A549 (cell line): Measurements from ENCODE around the gene DYNC2I2. TPM values are rescaled to one million over a fixed set of nuclear protein-coding genes. Genes with fewer than 3 reads are reported as not detected.

Experiments
- ATAC-seq, 2 experiments: fragments of 200-7000 bp in 1 of 2; fragments of >200 bp in 1 of 2; cut with Nextera tagmentation in 1 of 2; cut with Tn5 transposase in 1 of 2; 3 replicates each; pipeline versions ENCODE4 v1.8.0 to v1.9.1; 2018 to 2020; ENCODE audit warnings: mild to moderate bottlenecking in 1 of 2, moderate library complexity in 1 of 2
- CTCF ChIA-PET: fragments of 300-600 bp; sonication (Branson Sonifier 250); formaldehyde crosslinking; extraction: SDS; loops from one replicate; lab custom pipeline; 2021; ENCODE audit warnings: antibody characterized with exemption, inconsistent platforms; lab: Yijun Ruan, JAX
- POLR2A ChIA-PET: fragments of 350-600 bp; formaldehyde crosslinking; extraction: SDS; loops from one replicate; lab custom pipeline; 2021; ENCODE audit warnings: antibody characterized with exemption, inconsistent platforms; lab: Yijun Ruan, JAX
- DNase-seq, 2 experiments: peaks; one replicate each; pipeline versions ENCODE4 v3.0.0 to v3.0.0-alpha.2; 2011 to 2016; ENCODE audit warnings: low read depth in 1 of 2, low spot score in 1 of 2
- FAIRE-seq: peaks from 2 replicates; lab custom pipeline; 2011; peaks lifted over from hg19 to GRCh38; lab: Jason Lieb, UNC
- H3K27ac ChIP-seq, 2 experiments: fragments of >200 bp; sonication (Bioruptor Twin); formaldehyde crosslinking; 3 replicates each; pipeline ENCODE4 v1.5.1; 2016 to 2017
- H3K4me1 ChIP-seq: fragments of >200 bp; sonication (Bioruptor Twin); formaldehyde crosslinking; 3 replicates; pipeline ENCODE4 v1.6.1; 2016
- H3K4me2 ChIP-seq: fragments of >200 bp; sonication (Bioruptor Twin); formaldehyde crosslinking; 3 replicates; pipeline ENCODE4 v1.6.1; 2016
- H3K4me3 ChIP-seq: fragments of >200 bp; sonication (Bioruptor Twin); formaldehyde crosslinking; 3 replicates; pipeline ENCODE4 v1.5.1; 2016
- H3K9me3 ChIP-seq: fragments of >200 bp; sonication (Bioruptor Twin); formaldehyde crosslinking; 3 replicates; pipeline ENCODE4 v1.6.1; 2016
- CHD2 ChIP-seq: fragments of 150-350 bp; IDR thresholded peaks from 2 replicates; pipeline ENCODE4 v1.6.1; 2014; ENCODE audit warnings: low read length; ENCODE audit not compliant: partially characterized antibody
- EHMT2 ChIP-seq: fragments of 200-600 bp; sonication (generic); IDR thresholded peaks from 2 replicates; pipeline ENCODE4 v1.6.1; 2016; ENCODE audit warnings: antibody characterized with exemption, low read depth, mild to moderate bottlenecking, moderate library complexity
- FOSB ChIP-seq: fragments of 250-450 bp; sonication (Bioruptor Pico); IDR thresholded peaks from 2 replicates; pipeline ENCODE4 v1.5.0; 2020; ENCODE audit warnings: mild to moderate bottlenecking, moderate library complexity
- GATA3 ChIP-seq: IDR thresholded peaks from 2 replicates; pipeline ENCODE4 v1.6.1; 2012; ENCODE audit warnings: borderline replicate concordance
- HDAC2 ChIP-seq: fragments of 200-600 bp; sonication (generic); IDR thresholded peaks from 2 replicates; pipeline ENCODE4 v1.6.1; 2016
- HOXB5 ChIP-seq: fragments of 250-450 bp; sonication (Bioruptor Pico); IDR thresholded peaks from 2 replicates; pipeline ENCODE4 v1.5.0; 2020; ENCODE audit warnings: mild to moderate bottlenecking, moderate library complexity
- JUN ChIP-seq, 2 experiments: fragments of >200 bp; sonication (Bioruptor Twin); formaldehyde crosslinking; IDR thresholded peaks; 2 replicates in 1 of 2; 3 replicates in 1 of 2; pipeline ENCODE4 v1.6.1; 2016 to 2017
- KDM1A ChIP-seq: fragments of 200-600 bp; sonication (generic); IDR thresholded peaks from 2 replicates; pipeline ENCODE4 v1.6.1; 2016; ENCODE audit warnings: low read depth, mild to moderate bottlenecking
- MAFK ChIP-seq: fragments of 450-650 bp; IDR thresholded peaks from 2 replicates; pipeline ENCODE4 v1.6.1; 2014; ENCODE audit not compliant: partially characterized antibody
- PHF8 ChIP-seq: fragments of 200-600 bp; sonication (generic); IDR thresholded peaks from 2 replicates; pipeline ENCODE4 v1.6.1; 2016; ENCODE audit warnings: low read depth, mild to moderate bottlenecking, antibody characterized with exemption, moderate library complexity, borderline replicate concordance
- RAD21 ChIP-seq, 2 experiments: fragments of >200 bp in 1 of 2; sonication (Bioruptor Twin) in 1 of 2; formaldehyde crosslinking in 1 of 2; IDR thresholded peaks in 1 of 2; conservative IDR thresholded peaks in 1 of 2; 2 replicates in 1 of 2; 3 replicates in 1 of 2; pipeline ENCODE4 v1.6.1; 2012 to 2018; ENCODE audit warnings: inconsistent platforms in 1 of 2
- RCOR1 ChIP-seq: fragments of 150-350 bp; IDR thresholded peaks from 2 replicates; pipeline ENCODE4 v1.6.1; 2014; ENCODE audit warnings: antibody characterized with exemption, low read length, low read depth
- SMC3 ChIP-seq: fragments of >200 bp; sonication (Bioruptor Twin); formaldehyde crosslinking; IDR thresholded peaks from 3 replicates; pipeline ENCODE4 v1.6.1; 2018; ENCODE audit warnings: inconsistent platforms
- SREBF2 ChIP-seq: fragments of 450-650 bp; IDR thresholded peaks from 2 replicates; pipeline ENCODE4 v1.6.1; 2014; ENCODE audit warnings: mild to moderate bottlenecking, moderate library complexity
- TFCP2L1 ChIP-seq: fragments of 250-450 bp; sonication (Bioruptor Pico); IDR thresholded peaks from 2 replicates; pipeline ENCODE4 v1.5.0; 2021; ENCODE audit warnings: mild to moderate bottlenecking
- ZC3H11A ChIP-seq: fragments of 450-650 bp; IDR thresholded peaks from 2 replicates; pipeline ENCODE4 v1.6.1; 2014; ENCODE audit warnings: antibody characterized with exemption, mild to moderate bottlenecking
- ZSCAN20 ChIP-seq: fragments of 250-450 bp; sonication (Bioruptor Pico); IDR thresholded peaks from 2 replicates; pipeline ENCODE4 v1.8.0; 2022; ENCODE audit warnings: mild to moderate bottlenecking, moderate library complexity
- WGBS: methylation state at CpG from one replicate; pipeline ENCODE4 v1.1.6; 2017; ENCODE audit errors: missing lambda C conversion rate; 5-methylcytosine and 5-hydroxymethylcytosine counted together
- polyA plus RNA-seq, 4 experiments: library from polyadenylated mRNA; depleted of rRNA in 3 of 4; stranded (reverse); fragments of >200 nt; fragmentation: RNase III in 1 of 4; extraction: RNeasy Plus Mini Kit Qiagen cat#74134 plus additional on column Dnase treatment in 1 of 4; gene quantifications; 2 replicates in 3 of 4; 3 replicates in 1 of 4; pipeline ENCODE4 v1.2.3, GENCODE V29; 2011 to 2017
- TF ChIP-seq, protein P1 (sequence below): fragments of 250-450 bp; sonication (Bioruptor Pico); IDR thresholded peaks from 2 replicates; pipeline ENCODE4 v1.5.0; 2020; ENCODE audit warnings: low read depth, mild to moderate bottlenecking, moderate library complexity
- TF ChIP-seq, protein P2 (sequence below): IDR thresholded peaks from 2 replicates; pipeline ENCODE4 v1.6.1; 2012
- TF ChIP-seq, protein P3 (sequence below): fragments of 150-350 bp; IDR thresholded peaks from 2 replicates; pipeline ENCODE4 v1.6.1; 2014; ENCODE audit warnings: low read depth, mild to moderate bottlenecking, low read length
- TF ChIP-seq, protein P4 (sequence below): fragments of >200 bp; sonication (Bioruptor Twin); formaldehyde crosslinking; IDR thresholded peaks from 3 replicates; pipeline ENCODE4 v1.5.1; 2016
- TF ChIP-seq, protein P5 (sequence below): fragments of >200 bp; sonication (Bioruptor Twin); formaldehyde crosslinking; IDR thresholded peaks from 3 replicates; pipeline ENCODE4 v1.6.1; 2016

DYNC2I2 gene
- polyA plus RNA-seq, 2 of the 4 experiments (the other 2 are of a cell fraction), result 57.3 to 117 TPM

DNA sequence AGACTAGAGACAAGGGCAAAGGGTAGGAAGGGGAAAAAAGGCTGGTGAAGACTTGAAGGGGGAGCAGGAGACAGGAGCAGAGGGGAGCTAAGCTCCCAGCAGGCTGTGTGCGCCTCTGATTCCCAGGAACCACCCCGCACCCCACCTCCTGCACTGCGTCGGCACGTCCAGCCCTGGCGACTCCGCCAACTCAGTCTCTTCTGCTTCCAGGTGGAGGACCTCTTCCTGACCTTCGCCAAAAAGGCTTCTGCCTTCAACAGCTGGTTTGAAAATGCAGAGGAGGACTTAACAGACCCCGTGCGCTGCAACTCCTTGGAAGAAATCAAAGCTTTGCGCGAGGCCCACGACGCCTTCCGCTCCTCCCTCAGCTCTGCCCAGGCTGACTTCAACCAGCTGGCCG lies 30.5 kb downstream of the DYNC2I2 start:
- FAIRE-seq, result no peak
- no peak for TF ChIP-seq GATA3
- TF ChIP-seq, protein P1, sequence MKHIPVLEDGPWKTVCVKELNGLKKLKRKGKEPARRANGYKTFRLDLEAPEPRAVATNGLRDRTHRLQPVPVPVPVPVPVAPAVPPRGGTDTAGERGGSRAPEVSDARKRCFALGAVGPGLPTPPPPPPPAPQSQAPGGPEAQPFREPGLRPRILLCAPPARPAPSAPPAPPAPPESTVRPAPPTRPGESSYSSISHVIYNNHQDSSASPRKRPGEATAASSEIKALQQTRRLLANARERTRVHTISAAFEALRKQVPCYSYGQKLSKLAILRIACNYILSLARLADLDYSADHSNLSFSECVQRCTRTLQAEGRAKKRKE (CRISPR knock-in tag), result no peak
- TF ChIP-seq ZC3H11A, result no peak
- TF ChIP-seq, protein P2, sequence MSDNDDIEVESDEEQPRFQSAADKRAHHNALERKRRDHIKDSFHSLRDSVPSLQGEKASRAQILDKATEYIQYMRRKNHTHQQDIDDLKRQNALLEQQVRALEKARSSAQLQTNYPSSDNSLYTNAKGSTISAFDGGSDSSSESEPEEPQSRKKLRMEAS, result no peak
- no peak for TF ChIP-seq TFCP2L1
- no peak for TF ChIP-seq CHD2
- no peak for TF ChIP-seq JUN (IDR thresholded peaks at IDR 0.05)
- no peak for TF ChIP-seq EHMT2
- TF ChIP-seq RCOR1, result no peak
- no peak for TF ChIP-seq FOSB (CRISPR knock-in tag)
- TF ChIP-seq SREBF2, result no peak
- TF ChIP-seq, protein P3, sequence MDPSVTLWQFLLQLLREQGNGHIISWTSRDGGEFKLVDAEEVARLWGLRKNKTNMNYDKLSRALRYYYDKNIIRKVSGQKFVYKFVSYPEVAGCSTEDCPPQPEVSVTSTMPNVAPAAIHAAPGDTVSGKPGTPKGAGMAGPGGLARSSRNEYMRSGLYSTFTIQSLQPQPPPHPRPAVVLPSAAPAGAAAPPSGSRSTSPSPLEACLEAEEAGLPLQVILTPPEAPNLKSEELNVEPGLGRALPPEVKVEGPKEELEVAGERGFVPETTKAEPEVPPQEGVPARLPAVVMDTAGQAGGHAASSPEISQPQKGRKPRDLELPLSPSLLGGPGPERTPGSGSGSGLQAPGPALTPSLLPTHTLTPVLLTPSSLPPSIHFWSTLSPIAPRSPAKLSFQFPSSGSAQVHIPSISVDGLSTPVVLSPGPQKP, result no peak
- TF ChIP-seq SMC3, result no peak
- no peak for TF ChIP-seq RAD21 (conservative IDR thresholded peaks at IDR 0.05 in 1 of 2, IDR thresholded peaks at IDR 0.05 in 1 of 2)
- TF ChIP-seq, all 56 proteins: peak for 0
- DNase-seq, result no peak
- H3K4me1 ChIP-seq, result peaks cover 26% of the 10 kb centered on the region
- H3K4me3 ChIP-seq, result no peak overlapping the region
- ATAC-seq, result no peak
- WGBS, result 87% methylated on average over 16 of the region's 16 CpGs
- no peaks in the 10 kb centered on the region for H3K9me3 ChIP-seq
- H3K4me2 ChIP-seq, result no peak overlapping the region
- CTCF ChIA-PET, result interaction anchor here (1.7 to 7.7 kb wide), 3 partner anchors 10 to 43 kb away, joined by 4 to 61 read pairs (median 4); no protein-coding TSS in a partner anchor
- POLR2A ChIA-PET, result no interaction called here
- no peak overlapping the region for H3K27ac ChIP-seq

DNA sequence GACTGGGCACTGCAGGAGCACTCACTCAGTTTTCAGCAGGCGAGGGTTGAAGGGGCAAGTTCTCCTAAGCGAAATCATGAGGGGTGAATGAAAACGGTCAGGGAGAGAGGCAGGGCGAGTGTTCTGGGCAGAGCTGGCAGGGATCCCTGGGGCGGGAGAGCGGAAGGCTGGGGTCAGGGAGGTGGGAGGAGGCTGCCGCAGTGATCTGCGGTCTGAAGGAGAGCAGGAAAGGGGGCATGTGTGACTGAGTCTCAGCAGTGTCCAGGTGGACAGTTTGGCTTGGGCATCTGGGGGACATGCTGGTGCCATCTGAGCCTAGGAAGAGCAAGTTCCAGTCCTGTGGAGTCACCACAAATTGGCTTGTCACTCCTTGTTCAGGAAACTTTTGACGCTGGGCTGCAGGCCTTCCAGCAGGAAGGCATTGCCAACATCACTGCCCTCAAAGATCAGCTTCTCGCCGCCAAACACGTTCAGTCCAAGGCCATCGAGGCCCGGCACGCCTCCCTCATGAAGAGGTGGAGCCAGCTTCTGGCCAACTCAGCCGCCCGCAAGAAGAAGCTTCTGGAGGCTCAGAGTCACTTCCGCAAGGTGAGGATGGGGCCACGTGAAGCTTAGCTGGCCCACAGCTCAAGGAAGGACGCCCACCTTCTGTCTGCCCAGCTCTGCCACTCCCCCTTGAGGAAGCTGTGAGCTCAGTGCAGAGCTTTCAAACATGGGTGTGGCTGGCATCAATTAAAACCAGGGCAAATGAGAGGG lies 31.1 kb downstream of the DYNC2I2 start:
- TF ChIP-seq, protein P4, sequence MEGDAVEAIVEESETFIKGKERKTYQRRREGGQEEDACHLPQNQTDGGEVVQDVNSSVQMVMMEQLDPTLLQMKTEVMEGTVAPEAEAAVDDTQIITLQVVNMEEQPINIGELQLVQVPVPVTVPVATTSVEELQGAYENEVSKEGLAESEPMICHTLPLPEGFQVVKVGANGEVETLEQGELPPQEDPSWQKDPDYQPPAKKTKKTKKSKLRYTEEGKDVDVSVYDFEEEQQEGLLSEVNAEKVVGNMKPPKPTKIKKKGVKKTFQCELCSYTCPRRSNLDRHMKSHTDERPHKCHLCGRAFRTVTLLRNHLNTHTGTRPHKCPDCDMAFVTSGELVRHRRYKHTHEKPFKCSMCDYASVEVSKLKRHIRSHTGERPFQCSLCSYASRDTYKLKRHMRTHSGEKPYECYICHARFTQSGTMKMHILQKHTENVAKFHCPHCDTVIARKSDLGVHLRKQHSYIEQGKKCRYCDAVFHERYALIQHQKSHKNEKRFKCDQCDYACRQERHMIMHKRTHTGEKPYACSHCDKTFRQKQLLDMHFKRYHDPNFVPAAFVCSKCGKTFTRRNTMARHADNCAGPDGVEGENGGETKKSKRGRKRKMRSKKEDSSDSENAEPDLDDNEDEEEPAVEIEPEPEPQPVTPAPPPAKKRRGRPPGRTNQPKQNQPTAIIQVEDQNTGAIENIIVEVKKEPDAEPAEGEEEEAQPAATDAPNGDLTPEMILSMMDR, result no peak
- TF ChIP-seq, protein P5, sequence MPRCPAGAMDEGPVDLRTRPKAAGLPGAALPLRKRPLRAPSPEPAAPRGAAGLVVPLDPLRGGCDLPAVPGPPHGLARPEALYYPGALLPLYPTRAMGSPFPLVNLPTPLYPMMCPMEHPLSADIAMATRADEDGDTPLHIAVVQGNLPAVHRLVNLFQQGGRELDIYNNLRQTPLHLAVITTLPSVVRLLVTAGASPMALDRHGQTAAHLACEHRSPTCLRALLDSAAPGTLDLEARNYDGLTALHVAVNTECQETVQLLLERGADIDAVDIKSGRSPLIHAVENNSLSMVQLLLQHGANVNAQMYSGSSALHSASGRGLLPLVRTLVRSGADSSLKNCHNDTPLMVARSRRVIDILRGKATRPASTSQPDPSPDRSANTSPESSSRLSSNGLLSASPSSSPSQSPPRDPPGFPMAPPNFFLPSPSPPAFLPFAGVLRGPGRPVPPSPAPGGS, result no peak
- TF ChIP-seq PHF8 (no peak), HDAC2 (no peak), JUN (IDR thresholded peaks at IDR 0.05) (no peak), KDM1A (no peak), ZC3H11A (no peak), SMC3 (no peak), HOXB5 (no peak), ZSCAN20 (CRISPR knock-in tag) (no peak), SREBF2 (no peak), MAFK (no peak)
- TF ChIP-seq, all 56 proteins: peak for 0

More for the DNA sequence above, 31.1 kb downstream of the DYNC2I2 start:
- CTCF ChIA-PET, result interaction anchor here (1.5 to 7.7 kb wide), 6 partner anchors 10 to 206 kb away, joined by 4 to 61 read pairs (median 7); no protein-coding TSS in a partner anchor
- POLR2A ChIA-PET, result no interaction called here
- WGBS, result 87% methylated on average over 19 of the region's 20 CpGs
- H3K4me2 ChIP-seq, result no peak overlapping the region
- H3K4me1 ChIP-seq, result peaks cover 26% of the 10 kb centered on the region
- ATAC-seq (no peak), DNase-seq (no peak), FAIRE-seq (no peak)
- H3K27ac ChIP-seq, result no peak overlapping the region
- no peak overlapping the region for H3K4me3 ChIP-seq
- H3K9me3 ChIP-seq, result no peaks in the 10 kb centered on the region
